Naive thymus-derived CD8-positive, alpha-beta T cell (primary cell): Measurements from ENCODE around the gene AFAP1. TPM values are rescaled to one million over a fixed set of nuclear protein-coding genes. Genes with fewer than 3 reads are reported as not detected.

Source experiments
- ATAC-seq, 2 donors: fragments of 150-1000 bp; cut with Tn5 transposase in 1 of 2; sonication (Bioruptor Pico), chemical (Tn5 transposase) in 1 of 2; 1 replicate in 1 of 2; 2 replicates in 1 of 2; pipeline ENCODE4 v1.10.0; 2021; ENCODE audit warnings: mild to moderate bottlenecking in 2 of 2, moderate library complexity in 2 of 2
- POLR2A ChIA-PET: fragments of 350-600 bp; sonication (Branson Sonifier 250); formaldehyde crosslinking; loops from one replicate; lab custom pipeline; 2021; ENCODE audit warnings: antibody characterized with exemption; lab: Charles Lee
- DNase-seq, 10 donors: peaks; one replicate each; pipeline versions ENCODE4 v3.0.0 to v3.0.0-alpha.2; 2020 to 2022
- H3K27ac Mint-ChIP-seq, 10 donors: one replicate each; pipeline ENCODE4 v1.8.0; 2020 to 2022; ENCODE audit warnings: mild to moderate bottlenecking in 10 of 10, mixed read lengths in 10 of 10, moderate library complexity in 4 of 10, inconsistent platforms in 1 of 10
- H3K27me3 Mint-ChIP-seq, 5 donors: one replicate each; pipeline ENCODE4 v1.8.0; 2021 to 2022; ENCODE audit warnings: mixed read lengths in 5 of 5
- H3K36me3 Mint-ChIP-seq, 3 donors: one replicate each; pipeline ENCODE4 v1.8.0; 2020 to 2022; ENCODE audit warnings: mixed read lengths in 3 of 3, mild to moderate bottlenecking in 2 of 3, inconsistent platforms in 1 of 3
- H3K4me1 Mint-ChIP-seq, 4 donors: one replicate each; pipeline ENCODE4 v1.8.0; 2021 to 2022; ENCODE audit warnings: mixed read lengths in 4 of 4
- H3K4me3 Mint-ChIP-seq, 10 donors: one replicate each; pipeline ENCODE4 v1.8.0; 2020 to 2022; ENCODE audit warnings: mild to moderate bottlenecking in 10 of 10, mixed read lengths in 10 of 10, moderate library complexity in 6 of 10, inconsistent platforms in 1 of 10
- H3K9me3 Mint-ChIP-seq, 9 donors: one replicate each; pipeline ENCODE4 v1.8.0; 2020 to 2022; ENCODE audit warnings: mixed read lengths in 9 of 9, mild to moderate bottlenecking in 3 of 9, inconsistent platforms in 1 of 9, moderate library complexity in 1 of 9
- polyA plus RNA-seq, 3 donors: library from polyadenylated mRNA; unstranded; fragments of 300-500 nt; fragmentation: Illumina TruSeq; gene quantifications; one replicate each; pipeline ENCODE4 v1.2.3, GENCODE V29; 2021
- total RNA-seq, 8 experiments: library from RNA in 2 of 8; stranded (reverse) in 2 of 8; gene quantifications; one replicate each; pipeline ENCODE4 v1.2.3 and lab custom pipeline; 2021 to 2026

AFAP1 gene
- total and polyA plus RNA-seq, 5 experiments from 2014 or later = 0.90 to 7.6 (median 3.3) TPM

DNA sequence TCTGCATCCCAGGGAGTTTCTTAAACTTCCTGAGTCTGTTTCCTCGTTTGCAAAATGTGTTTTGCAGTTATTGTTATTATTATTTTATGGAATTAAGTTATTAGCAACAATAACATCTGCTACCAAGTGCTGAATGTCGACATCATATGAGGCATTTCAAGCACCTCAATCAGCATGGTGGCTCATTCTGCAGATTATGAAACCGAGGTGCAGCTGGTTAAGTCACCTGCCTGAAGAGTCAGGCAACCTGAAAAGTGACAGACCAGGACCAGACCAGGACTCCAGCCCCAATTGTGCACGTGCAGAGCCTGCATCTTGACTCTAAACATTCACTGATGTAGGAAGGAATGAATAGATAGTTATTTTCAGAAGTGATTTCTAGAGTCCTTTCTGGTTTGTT lies 99.8 kb downstream of the AFAP1 start:
- peaks cover 0 to 64% (median 8%) of the 10 kb centered on the region in 3 donors for H3K36me3 Mint-ChIP-seq
- peaks cover 0 to 2% (median 0%) of the 10 kb centered on the region in 9 donors for H3K9me3 Mint-ChIP-seq
- DNase-seq (no peak), ATAC-seq (no peak)
- H3K27ac Mint-ChIP-seq = peak overlapping the region in 1 of 10 donors; percentile 24
- no peak overlapping the region for H3K4me3 Mint-ChIP-seq
- peaks cover 8 to 15% (median 12%) of the 10 kb centered on the region in 4 donors for H3K4me1 Mint-ChIP-seq
- peaks cover 0 to 3% (median 0%) of the 10 kb centered on the region in 5 donors for H3K27me3 Mint-ChIP-seq
- POLR2A ChIA-PET = interaction anchor here (0.7 kb wide), 1 partner anchor 25 kb away, joined by 3 read pairs; no protein-coding TSS in a partner anchor

- POLR2A ChIA-PET = interaction anchor here (0.7 kb wide), 1 partner anchor 36 kb away, joined by 3 read pairs; no protein-coding TSS in a partner anchor
- no peak overlapping the region for H3K27ac Mint-ChIP-seq
- H3K36me3 Mint-ChIP-seq = peaks cover 0 to 62% (median 8%) of the 10 kb centered on the region in 3 donors
- H3K27me3 Mint-ChIP-seq = peaks cover 0 to 2% (median 0%) of the 10 kb centered on the region in 5 donors
- no peak for DNase-seq
- H3K4me1 Mint-ChIP-seq = peaks cover 0 to 3% (median 0%) of the 10 kb centered on the region in 4 donors
- ATAC-seq = no peak
- H3K9me3 Mint-ChIP-seq = no peaks in the 10 kb centered on the region
- H3K4me3 Mint-ChIP-seq = no peak overlapping the region
Measured at GRCh38 chr4:7838136-7838782, 101.4 kb downstream of the AFAP1 start.

- no peak overlapping the region for H3K4me3 Mint-ChIP-seq
- POLR2A ChIA-PET = interaction anchor here (0.7 kb wide), 1 partner anchor 36 kb away, joined by 3 read pairs; no protein-coding TSS in a partner anchor
- ATAC-seq = no peak
- DNase-seq = no peak
- H3K27ac Mint-ChIP-seq = peak overlapping the region in 2 of 10 donors; percentile 20 to 70
- H3K4me1 Mint-ChIP-seq = peaks cover 0 to 3% (median 0%) of the 10 kb centered on the region in 4 donors
- peaks cover 0 to 2% (median 0%) of the 10 kb centered on the region in 5 donors for H3K27me3 Mint-ChIP-seq
- no peaks in the 10 kb centered on the region for H3K9me3 Mint-ChIP-seq
- H3K36me3 Mint-ChIP-seq = peaks cover 0 to 62% (median 13%) of the 10 kb centered on the region in 3 donors
Measured at GRCh38 chr4:7837597-7838135, 102.0 kb downstream of the AFAP1 start.

- POLR2A ChIA-PET = no interaction called here
- no peaks in the 10 kb centered on the region for H3K9me3 Mint-ChIP-seq
- peaks cover 0 to 38% (median 17%) of the 10 kb centered on the region in 3 donors for H3K36me3 Mint-ChIP-seq
- no peak for ATAC-seq
- DNase-seq = no peak
- peak overlapping the region in 4 of 10 donors; percentile 13 to 85 (median 50) for H3K27ac Mint-ChIP-seq
- H3K27me3 Mint-ChIP-seq = no peaks in the 10 kb centered on the region
- H3K4me3 Mint-ChIP-seq = no peak overlapping the region
- peaks cover 20 to 37% (median 32%) of the 10 kb centered on the region in 4 donors for H3K4me1 Mint-ChIP-seq
Measured at GRCh38 chr4:7831858-7832730, 107.6 kb downstream of the AFAP1 start.

DNA sequence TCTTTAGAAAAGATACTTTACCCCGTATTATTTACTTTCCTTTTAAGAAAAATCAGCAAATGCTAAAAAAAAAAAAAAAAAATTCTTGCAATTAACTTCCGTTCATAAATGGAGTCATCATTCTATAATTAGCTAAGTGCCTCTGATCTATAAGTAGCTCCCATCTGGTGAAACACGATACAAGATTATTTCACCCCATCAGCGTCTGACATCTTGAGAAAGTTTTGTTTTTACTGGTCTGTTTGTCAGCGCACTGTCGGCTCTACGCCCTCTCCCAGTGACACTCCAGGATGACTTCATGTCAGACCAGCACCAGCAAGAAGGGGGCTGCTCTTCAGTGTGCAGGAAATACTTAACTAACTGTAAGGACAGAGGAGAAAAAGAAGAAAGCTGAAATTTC lies 108.3 kb downstream of the AFAP1 start:
- POLR2A ChIA-PET = no interaction called here
- H3K36me3 Mint-ChIP-seq = peaks cover 0 to 36% (median 19%) of the 10 kb centered on the region in 3 donors
- H3K4me3 Mint-ChIP-seq = peak overlapping the region in 2 of 10 donors; percentile 40 to 49
- H3K4me1 Mint-ChIP-seq = peaks cover 20 to 40% (median 38%) of the 10 kb centered on the region in 4 donors
- DNase-seq (no peak), ATAC-seq (no peak)
- H3K27ac Mint-ChIP-seq = peak overlapping the region in 6 of 10 donors; percentile 13 to 85 (median 28)
- H3K27me3 Mint-ChIP-seq = no peaks in the 10 kb centered on the region
- H3K9me3 Mint-ChIP-seq = no peaks in the 10 kb centered on the region

GRCh38 chr4:7830747-7831146 lies 108.9 kb downstream of the AFAP1 start:
- H3K4me3 Mint-ChIP-seq = peak overlapping the region in 1 of 10 donors; percentile 49
- peak overlapping the region in 2 of 10 donors; percentile 79 to 85 for H3K27ac Mint-ChIP-seq
- peaks cover 22 to 42% (median 38%) of the 10 kb centered on the region in 4 donors for H3K4me1 Mint-ChIP-seq
- no peak for ATAC-seq
- no peaks in the 10 kb centered on the region for H3K9me3 Mint-ChIP-seq
- DNase-seq = no peak
- H3K27me3 Mint-ChIP-seq = no peaks in the 10 kb centered on the region
- peaks cover 0 to 35% (median 21%) of the 10 kb centered on the region in 3 donors for H3K36me3 Mint-ChIP-seq
- POLR2A ChIA-PET = no interaction called here

- peaks cover 0 to 38% (median 21%) of the 10 kb centered on the region in 3 donors for H3K36me3 Mint-ChIP-seq
- H3K4me1 Mint-ChIP-seq = peaks cover 22 to 42% (median 38%) of the 10 kb centered on the region in 4 donors
- POLR2A ChIA-PET = no interaction called here
Measured at GRCh38 chr4:7829652-7830580, 109.7 kb downstream of the AFAP1 start.

GRCh38 chr4:7828793-7829301 lies 110.8 kb downstream of the AFAP1 start:
- POLR2A ChIA-PET = interaction anchor here (0.8 kb wide), 1 partner anchor 35 kb away, joined by 4 read pairs; no protein-coding TSS in a partner anchor
- Mint-ChIP-seq H3K27me3 (no peaks in the 10 kb centered on the region), H3K36me3 (peaks cover 0 to 38% (median 21%) of the 10 kb centered on the region in 3 donors), H3K9me3 (no peaks in the 10 kb centered on the region), H3K4me1 (peaks cover 21 to 42% (median 38%) of the 10 kb centered on the region in 4 donors), H3K4me3 (peak overlapping the region in 7 of 10 donors; percentile 8 to 63 (median 29)), H3K27ac (peak overlapping the region; percentile 56 to 95 (median 86))
- no peak for DNase-seq
- ATAC-seq = peak; percentile 27 to 43

More at GRCh38 chr4:7829652-7830580, 109.7 kb downstream of the AFAP1 start:
- H3K4me3 Mint-ChIP-seq = peak overlapping the region in 1 of 10 donors; percentile 34
- DNase-seq (no peak), ATAC-seq (no peak)
- peak overlapping the region in 7 of 10 donors; percentile 16 to 95 (median 85) for H3K27ac Mint-ChIP-seq
- H3K9me3 Mint-ChIP-seq = no peaks in the 10 kb centered on the region
- H3K27me3 Mint-ChIP-seq = no peaks in the 10 kb centered on the region

GRCh38 chr4:7828011-7828720 lies 111.5 kb downstream of the AFAP1 start:
- H3K27ac Mint-ChIP-seq = peak overlapping the region; percentile 56 to 95 (median 86)
- no peaks in the 10 kb centered on the region for H3K9me3 Mint-ChIP-seq
- POLR2A ChIA-PET = interaction anchor here (0.8 kb wide), 1 partner anchor 36 kb away, joined by 4 read pairs; no protein-coding TSS in a partner anchor
- ATAC-seq = peak; percentile 82 to 85
- H3K27me3 Mint-ChIP-seq = no peaks in the 10 kb centered on the region
- peak in 5 of 10 donors; percentile 24 to 36 (median 32) for DNase-seq
- peak overlapping the region; percentile 28 to 70 (median 56) for H3K4me3 Mint-ChIP-seq
- H3K4me1 Mint-ChIP-seq = peaks cover 21 to 42% (median 38%) of the 10 kb centered on the region in 4 donors
- peaks cover 0 to 34% (median 21%) of the 10 kb centered on the region in 3 donors for H3K36me3 Mint-ChIP-seq

DNA sequence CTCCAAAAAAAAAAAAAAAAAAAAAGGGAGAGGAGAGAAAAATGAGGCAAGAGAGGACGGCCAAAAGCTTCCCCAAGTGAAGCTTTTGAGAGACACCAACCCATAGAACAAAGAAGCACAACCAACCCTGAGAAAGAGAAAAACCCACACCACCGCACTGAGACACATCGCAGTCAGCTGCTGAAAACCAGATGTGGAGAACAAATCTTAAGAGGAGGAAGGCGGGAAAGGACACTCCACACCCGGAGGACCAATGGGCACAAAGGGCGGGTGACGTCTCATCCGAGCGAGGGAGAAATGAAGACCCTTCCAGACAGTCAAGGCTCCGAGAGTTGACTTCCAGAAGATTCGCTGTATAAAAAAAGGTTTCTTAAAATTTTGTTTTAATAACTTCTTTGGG lies 112.1 kb downstream of the AFAP1 start:
- H3K9me3 Mint-ChIP-seq = no peaks in the 10 kb centered on the region

More for the DNA sequence above, 112.1 kb downstream of the AFAP1 start:
- ATAC-seq (no peak), DNase-seq (no peak)
- peaks cover 0 to 28% (median 15%) of the 10 kb centered on the region in 3 donors for H3K36me3 Mint-ChIP-seq
- H3K4me1 Mint-ChIP-seq = peaks cover 21 to 42% (median 38%) of the 10 kb centered on the region in 4 donors
- no peaks in the 10 kb centered on the region for H3K27me3 Mint-ChIP-seq
- POLR2A ChIA-PET = interaction anchor here (0.8 kb wide), 1 partner anchor 28 kb away, joined by 3 read pairs; no protein-coding TSS in a partner anchor
- peak overlapping the region in 8 of 10 donors; percentile 43 to 70 (median 62) for H3K4me3 Mint-ChIP-seq
- H3K27ac Mint-ChIP-seq = peak overlapping the region in 9 of 10 donors; percentile 76 to 95 (median 88)
